ACHN (cell line): ENCODE data around the gene MYRFL.
"Not testable (repeated sequence)": the region's sequence is repeated elsewhere in the genome, so short reads cannot be mapped to it uniquely, and the experiment has no call there.

Source experiments
- DNase-seq: peaks from one replicate; pipeline ENCODE4 v3.0.0-alpha.2; 2015
- in situ Hi-C: cut with HindIII; loops from 2 replicates; pipeline ENCODE4 v1.10.0; 2017; ENCODE audit warnings: low sequenced_read_pairs, low pct_ligation_motif_present, low pct_unique_long_range_greater_than_20kb

MYRFL gene

DNA sequence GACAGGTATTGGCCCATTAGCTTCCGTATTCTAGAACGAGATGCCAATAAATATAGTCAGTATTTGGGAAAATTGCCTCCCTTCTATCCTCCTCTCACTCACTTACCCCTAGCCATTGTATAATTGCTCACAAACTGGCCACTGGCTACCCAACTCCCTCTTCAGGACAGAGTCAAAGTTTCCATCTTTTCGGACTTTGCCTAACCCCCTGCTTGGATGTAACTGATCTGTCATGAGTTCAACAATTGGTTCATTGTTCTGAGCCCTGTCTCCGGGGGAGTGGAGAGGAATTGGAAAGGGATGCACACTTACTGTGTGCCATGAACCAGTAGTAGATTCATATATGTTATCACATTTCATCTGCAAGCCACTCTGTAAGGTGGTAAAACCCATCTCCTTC lies 12.2 kb downstream of the MYRFL start:
- in situ Hi-C loops: no loop called here
- DNase-seq: no peak

DNA sequence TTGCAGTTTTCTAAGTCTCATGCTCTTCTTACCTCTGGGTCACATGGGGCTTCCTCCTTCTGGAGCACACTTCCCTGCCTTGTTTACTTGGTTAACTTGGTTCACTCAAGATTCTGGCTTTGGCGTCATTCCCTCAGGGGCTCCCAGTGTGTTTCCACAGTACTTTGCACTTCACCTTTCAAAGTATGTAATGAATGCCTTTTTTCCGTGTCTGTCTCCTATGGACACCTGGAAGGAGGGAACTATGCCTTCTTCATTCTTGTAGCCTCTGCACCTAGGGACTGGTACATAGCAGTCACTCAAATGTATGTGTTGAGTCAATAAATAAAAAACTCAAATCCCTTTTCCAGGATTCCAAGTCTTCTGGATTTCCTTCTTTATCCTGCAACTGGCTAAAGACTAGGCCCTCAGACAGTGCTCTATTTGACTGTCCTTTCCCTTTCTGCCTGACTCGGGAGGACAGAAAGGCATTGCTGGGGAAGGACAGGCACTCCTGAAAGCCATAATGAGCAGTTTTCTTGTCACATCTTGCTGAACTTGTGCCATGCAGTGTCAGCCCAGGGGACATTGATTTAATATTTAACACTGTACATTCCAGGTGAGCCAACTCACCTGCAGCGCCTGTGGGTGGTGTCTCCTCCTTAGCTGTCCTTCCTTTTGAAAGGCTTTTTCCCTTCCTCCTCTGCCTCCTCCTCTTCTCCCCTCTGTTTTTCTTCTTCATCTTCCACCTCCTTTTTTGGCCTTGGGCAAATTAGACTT lies 12.8 kb downstream of the MYRFL start:
- in situ Hi-C loops: no loop called here

DNA sequence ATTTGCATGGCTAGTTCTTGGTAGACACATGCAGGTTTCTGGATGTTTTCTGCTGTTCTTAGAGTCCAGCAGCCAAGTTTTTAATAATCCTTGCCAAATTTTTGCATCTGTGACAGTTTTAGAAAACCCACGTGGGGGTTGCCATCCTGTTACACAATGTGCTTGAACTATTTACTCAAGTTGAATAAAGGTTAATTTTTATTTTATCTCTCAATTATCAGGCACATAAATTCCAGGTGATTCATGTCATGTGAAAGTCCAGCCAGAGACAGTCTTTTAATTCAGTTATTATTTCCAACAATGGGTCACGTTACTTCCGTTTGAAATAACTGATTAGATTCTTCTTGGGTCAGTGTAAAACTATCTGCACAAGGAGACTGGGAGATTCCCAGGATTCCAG lies 15.7 kb downstream of the MYRFL start:
- no peak for DNase-seq
- in situ Hi-C loops: no loop called here

More for the DNA sequence above, 12.8 kb downstream of the MYRFL start:
- DNase-seq: no peak

GRCh38 chr12:69843608-69844007 lies 18.6 kb downstream of the MYRFL start:
- in situ Hi-C loops: no loop called here
- DNase-seq: no peak

DNA sequence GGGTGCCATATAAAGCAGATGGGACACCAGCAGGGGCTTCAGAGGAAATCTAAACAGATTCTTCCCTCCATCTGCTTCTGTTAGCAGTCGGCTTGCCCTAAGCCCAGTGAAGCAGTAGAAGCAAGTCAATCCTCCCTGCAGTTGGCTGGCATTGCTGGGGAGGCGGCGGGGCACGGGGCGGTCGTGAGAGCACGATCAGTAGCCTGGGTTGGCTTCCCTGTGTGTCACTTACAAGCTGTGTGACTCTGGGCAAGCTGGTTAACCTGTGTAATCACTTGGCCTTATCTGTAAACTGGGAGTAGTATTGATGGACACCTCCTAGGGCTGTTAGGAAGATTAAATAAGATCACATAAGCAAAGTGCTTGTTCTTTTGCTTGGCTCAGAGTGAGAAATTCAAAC lies 19.4 kb downstream of the MYRFL start:
- in situ Hi-C loops: no loop called here
- no peak for DNase-seq

- DNase-seq: no peak
- in situ Hi-C loops: no loop called here
Observed at GRCh38 chr12:69844836-69845235, 19.8 kb downstream of the MYRFL start.

DNA sequence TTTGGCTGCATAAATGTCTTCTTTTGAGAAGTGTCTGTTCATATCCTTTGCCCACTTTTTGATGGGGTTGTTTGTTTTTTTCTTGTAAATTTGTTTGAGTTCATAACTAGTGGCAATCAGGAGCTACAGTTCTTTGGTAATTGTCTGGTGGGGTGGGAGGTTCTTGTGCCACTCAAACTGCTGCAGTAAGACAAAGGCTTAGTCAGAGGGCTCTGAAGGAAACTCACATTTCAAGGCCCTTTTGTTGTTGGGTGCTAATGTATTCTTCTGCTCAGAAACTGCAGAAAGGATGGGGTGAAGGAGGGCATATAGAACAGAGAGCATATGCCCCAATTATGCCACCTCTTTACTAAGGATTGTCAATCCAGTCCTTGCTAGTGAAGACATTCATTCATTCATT lies 21.9 kb downstream of the MYRFL start:
- no peak for DNase-seq
- in situ Hi-C loops: no loop called here

DNA sequence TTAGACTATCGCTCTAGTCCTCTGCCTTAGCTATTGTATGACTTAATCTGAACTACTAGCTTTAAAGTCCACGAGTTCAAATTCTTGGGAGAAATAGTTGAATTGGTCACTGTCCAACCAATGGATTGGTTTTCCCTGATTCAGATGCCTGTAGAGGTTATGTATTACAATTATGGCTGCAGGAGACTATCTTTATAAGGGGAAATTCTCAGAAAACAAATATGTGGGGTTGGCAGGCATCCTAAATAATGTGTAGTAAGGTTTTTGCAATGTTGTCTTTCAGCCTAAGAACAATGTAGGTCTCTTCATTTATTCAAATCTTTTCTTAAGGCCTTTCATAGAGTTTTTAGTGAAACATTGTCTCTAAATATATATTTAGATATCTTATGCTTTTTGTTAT lies 26.9 kb downstream of the MYRFL start:
- no peak for DNase-seq
- in situ Hi-C loops: no loop called here

DNA sequence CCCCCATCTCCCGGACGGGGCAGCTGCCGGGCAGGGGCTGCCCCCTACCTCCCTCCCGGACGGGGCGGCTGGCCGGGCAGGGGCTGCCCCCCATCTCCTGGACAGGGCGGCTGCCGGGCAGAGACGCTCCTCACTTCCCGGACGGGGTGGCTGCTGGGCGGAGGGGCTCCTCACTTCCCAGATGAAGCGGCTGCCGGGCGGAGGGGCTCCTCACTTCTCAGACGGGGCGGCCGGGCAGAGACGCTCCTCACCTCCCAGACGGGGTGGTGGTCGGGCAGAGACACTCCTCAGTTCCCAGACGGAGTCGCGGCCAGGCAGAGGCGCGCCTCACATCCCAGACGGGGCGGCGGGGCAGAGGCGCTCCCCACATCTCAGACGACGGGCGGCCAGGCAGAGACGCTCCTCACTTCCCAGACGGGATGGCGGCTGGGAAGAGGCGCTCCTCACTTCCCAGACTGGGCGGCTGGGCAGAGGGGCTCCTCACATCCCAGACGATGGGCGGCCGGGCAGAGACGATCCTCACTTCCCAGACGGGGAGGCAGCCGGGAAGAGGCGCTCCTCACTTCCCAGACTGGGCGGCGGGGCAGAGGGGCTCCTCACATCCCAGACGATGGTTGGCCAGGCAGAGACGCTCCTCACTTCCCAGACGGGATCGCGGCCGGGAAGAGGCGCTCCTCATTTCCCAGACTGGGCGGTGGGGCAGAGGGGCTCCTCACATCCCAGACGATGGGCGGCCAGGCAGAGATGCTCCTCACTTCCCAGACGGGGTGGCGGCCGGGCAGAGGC lies 28.3 kb downstream of the MYRFL start:
- in situ Hi-C loops, DNase-seq: not testable (repeated sequence)

DNA sequence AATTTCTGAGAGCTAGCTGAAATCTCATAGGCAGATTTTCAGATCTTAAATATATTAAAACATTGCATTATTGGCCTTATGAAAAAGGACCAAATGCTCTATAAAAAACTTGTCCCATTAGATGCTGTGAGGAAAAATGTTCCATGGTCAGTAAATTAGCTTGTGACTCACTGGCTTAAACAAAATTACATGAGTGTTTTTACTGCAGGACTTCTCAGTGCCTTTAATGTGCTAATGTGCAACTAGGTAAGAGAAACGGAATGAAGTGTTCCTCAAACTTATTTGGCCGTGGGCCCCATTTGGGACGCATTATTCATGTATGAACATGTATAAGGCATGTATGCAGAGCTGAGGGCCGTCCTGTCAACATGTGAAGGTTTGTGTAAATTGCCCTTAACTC lies 41.7 kb downstream of the MYRFL start:
- DNase-seq: no peak
- in situ Hi-C loops: no loop called here

- in situ Hi-C loops: no loop called here
- no peak for DNase-seq
Observed at GRCh38 chr12:69868695-69869094, 43.7 kb downstream of the MYRFL start.

DNA sequence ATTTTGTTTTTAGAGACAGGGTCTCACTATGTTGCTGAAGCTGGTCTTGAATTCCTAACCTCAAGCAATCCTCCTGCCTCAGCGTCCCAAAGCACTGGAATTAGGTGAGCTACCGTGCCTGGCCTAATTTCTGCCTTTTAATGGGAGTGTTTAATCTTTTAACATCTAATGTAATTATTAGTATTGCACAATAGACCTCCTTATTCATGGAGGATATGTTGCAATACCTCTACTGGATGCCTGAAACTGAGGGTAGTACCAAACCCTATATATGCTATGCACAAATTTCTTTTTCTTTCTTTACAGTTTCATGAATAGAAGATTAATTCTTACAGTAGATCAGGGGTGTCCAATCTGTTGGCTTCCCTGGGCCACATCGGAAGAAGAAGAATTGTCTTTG lies 47.8 kb downstream of the MYRFL start:
- no peak for DNase-seq
- in situ Hi-C loops: no loop called here

DNA sequence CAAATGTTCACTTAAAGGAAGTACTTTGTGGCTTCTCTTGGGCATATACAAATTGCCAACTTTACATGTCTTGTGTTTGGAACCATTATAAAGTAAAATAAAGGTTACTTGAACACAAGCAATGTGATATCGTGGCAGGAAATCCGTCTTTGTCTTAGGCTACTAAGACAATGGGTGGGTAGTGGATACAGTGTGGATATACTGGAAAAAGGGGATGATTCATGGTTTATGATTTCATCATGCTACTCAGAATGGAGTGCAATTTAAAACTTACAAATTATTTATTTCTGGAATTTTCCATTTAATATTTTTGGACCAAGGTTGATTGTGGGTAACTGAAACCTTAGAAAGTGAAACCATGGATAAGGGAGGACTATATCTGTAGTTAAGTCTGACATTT lies 48.4 kb downstream of the MYRFL start:
- in situ Hi-C loops: no loop called here
- DNase-seq: no peak

DNA sequence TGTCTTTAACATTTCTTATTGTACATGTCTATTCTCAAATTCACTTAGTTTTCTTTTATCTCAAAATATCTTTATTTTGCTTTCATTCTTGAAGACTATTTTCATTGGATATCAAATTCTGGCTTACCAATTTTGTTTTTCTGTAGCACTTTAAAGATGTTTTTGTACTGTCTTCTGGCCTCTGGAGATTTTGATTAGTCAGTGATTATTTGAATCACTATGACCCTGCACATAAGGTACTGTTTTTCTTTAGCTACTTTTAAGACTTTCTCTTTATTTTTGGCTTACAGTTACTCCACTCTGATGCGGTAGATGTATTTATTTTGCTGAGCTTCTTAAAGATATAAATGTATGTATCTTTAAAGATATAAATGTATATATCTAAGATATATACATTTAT lies 49.6 kb downstream of the MYRFL start:
- DNase-seq: no peak
- in situ Hi-C loops: loop anchor here (25.0 kb wide), 2 partner anchors 688 to 838 kb away; no protein-coding TSS in a partner anchor

DNA sequence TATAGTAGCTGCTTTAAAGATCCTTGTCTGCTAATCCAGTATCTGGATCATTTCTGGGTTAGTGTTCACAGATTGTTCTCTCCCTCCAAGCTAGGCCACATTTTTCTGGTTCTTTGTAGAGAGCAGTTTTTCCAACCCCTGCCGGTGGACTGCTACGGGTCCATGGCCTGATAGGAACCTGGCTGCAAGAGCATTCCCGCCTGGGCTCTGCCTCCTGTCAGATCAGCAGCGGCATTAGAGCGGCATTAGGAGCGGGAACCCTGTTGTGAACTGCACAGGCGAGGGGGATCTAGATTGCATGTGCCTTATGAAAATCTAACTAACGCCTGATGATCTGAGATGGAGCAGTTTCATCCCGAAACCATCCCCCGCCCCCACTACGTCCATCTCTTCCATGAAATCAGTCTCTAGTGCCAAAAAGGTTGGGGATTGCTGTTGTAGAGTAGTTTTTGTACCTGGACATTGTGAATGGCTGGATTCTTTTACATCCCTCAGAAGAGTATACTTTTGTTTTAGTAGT lies 50.4 kb downstream of the MYRFL start:
- in situ Hi-C loops: loop anchor here (25.0 kb wide), 2 partner anchors 687 to 837 kb away; no protein-coding TSS in a partner anchor
- no peak for DNase-seq

DNA sequence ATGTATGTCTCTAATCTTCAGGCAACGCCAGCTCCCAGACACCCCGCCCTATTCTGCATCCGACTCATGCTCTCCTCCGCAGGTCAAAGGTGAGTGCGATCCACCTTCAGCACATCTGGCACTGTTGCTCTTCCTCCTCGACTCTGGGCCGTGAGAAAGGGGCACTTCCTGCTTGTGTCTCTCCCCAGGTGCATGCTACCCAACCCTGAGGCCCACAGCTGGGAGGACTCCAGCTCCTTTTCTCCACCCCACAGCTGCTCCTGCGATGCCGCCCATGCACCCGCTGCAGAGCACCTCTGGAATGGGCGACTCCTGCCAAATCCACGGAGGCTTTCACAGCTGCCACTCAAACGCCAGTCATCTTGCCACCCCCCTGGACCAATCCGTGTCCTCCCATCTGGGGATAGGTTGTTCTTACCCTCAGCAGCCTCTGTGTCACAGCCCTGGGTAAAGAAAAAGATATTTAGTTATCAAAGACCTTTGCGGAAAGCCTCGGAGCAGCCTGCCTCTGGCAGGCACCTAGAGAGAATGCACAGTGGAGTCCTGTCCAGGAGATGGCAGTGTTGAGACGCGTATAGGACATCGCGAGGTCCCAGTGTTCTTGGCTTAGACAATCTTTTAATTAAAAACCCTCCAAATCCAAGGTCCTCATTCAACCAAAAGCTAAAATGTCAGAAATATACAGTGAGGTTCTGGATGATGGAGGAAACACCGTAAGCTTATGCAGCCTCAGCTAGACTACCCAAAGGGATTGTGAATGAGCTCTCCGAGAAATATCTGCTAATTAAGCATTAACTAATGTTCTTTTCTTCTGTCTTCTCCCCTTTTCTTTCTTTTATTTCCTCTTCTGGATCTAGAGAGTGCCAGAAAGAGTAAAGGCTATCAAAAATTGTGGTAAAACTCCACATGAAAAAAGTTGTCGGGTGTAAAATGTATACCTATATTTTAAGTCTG lies 54.3 kb downstream of the MYRFL start:
- in situ Hi-C loops: loop anchor here (25.0 kb wide), 2 partner anchors 683 to 833 kb away; no protein-coding TSS in a partner anchor
- peak; percentile 77 for DNase-seq

- in situ Hi-C loops: loop anchor here (25.0 kb wide), 2 partner anchors 682 to 832 kb away; no protein-coding TSS in a partner anchor
- DNase-seq: peak; percentile 18
Observed at GRCh38 chr12:69880571-69880970, 55.5 kb downstream of the MYRFL start.

DNA sequence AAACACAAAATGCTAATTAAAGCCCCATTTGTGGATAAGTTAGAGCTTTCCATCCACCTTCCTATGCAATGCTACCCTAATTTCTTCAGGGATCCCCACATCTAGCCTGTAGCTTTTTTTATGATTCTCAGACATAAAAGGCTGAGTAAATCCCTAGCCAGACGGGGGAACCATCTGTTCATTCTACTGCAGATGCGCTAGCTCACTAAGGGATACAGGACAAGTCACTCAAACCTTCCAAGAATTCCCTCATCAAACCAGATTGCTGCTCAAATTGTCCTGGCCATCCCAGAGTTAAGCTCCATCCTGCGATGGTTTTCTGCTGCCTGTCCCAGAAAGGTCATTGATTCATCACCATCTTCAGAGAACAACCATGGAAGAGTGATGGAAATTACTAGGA lies 56.7 kb downstream of the MYRFL start:
- no peak for DNase-seq
- in situ Hi-C loops: loop anchor here (25.0 kb wide), 2 partner anchors 681 to 831 kb away; no protein-coding TSS in a partner anchor
